ENCODE measurements around the gene ANKLE1.
"Not testable (repeated sequence)": the region's sequence is repeated elsewhere in the genome, so short reads cannot be mapped to it uniquely, and the experiment has no call there.

ANKLE1 gene

DNA sequence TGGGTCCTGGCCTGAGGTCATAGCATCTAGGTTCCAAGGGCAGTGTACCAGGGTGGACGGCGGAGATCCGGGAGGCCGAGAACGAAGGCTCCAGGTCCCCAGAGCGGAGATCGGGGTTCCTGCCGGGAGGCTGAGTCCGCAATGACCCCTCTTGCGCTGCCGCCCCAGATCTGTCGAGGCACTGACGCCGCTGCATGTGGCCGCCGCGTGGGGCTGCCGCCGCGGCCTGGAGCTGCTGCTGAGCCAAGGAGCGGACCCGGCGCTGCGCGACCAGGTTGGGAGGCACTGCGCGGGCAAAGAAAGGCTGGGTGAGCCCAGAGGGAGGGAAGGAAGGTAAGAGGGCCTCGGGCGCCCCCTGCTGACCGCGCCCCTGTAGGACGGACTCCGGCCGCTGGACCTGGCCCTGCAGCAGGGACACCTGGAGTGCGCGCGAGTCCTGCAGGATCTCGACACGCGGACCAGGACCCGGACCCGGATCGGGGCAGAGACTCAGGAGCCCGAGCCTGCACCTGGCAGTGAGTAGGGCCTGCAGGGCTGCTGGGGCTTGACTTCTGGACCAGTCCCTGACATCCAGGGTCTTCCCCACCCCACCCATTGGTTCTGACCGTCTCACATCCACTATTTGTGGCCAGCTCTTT is 906 bp downstream of the ANKLE1 start:
- DNase-seq (ENCODE audit: low spot score) = peak; percentile 88

DNA sequence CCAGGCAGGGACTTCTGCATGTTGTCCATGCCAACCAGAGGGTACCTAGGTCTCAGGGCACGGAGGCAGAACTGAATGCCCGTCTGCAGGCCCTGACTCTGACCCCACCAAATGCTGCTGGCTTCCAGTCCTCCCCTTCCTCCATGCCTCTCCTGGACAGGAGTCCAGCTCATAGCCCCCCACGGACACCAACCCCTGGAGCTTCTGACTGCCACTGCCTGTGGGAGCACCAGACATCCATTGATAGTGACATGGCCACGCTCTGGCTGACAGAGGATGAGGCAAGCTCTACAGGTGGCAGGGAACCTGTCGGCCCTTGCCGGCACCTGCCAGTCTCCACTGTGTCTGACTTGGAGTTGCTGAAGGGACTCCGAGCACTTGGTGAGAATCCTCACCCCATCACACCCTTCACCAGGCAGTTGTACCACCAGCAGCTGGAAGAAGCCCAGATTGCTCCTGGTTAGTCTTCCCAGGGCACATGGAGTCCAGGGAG is 1.8 kb downstream of the ANKLE1 start:
- DNase-seq (ENCODE audit: low spot score) = no peak

DNA sequence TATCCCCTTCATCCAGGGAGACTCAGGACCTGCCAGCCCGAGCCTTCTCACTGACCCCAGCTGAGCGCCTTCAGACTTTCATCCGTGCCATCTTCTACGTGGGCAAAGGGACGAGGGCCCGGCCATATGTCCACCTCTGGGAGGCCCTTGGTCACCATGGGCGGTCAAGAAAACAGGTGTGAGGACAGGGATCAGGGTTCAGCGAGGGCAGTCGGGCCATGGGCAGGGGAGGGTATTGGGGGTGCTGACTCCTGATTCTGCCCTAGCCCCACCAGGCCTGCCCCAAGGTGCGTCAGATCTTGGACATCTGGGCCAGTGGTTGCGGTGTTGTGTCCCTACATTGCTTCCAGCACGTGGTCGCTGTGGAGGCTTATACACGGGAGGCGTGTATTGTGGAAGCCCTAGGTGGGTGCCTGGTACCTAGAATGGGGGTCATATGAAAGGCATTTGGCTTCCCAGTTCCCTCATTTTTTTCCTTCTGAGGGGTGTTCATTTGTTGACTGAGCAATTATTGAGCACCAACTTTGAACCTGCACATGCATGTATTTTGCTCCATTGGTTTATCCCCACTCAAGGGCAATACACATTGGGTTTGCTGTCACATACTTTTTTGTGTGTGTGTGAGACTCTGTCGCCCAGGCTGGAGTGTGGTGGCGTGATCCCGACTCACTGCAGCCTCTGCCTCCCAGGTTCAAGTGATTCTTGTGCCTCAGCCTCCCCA is 3.9 kb downstream of the ANKLE1 start:
- no peak for DNase-seq (ENCODE audit: low spot score)

DNA sequence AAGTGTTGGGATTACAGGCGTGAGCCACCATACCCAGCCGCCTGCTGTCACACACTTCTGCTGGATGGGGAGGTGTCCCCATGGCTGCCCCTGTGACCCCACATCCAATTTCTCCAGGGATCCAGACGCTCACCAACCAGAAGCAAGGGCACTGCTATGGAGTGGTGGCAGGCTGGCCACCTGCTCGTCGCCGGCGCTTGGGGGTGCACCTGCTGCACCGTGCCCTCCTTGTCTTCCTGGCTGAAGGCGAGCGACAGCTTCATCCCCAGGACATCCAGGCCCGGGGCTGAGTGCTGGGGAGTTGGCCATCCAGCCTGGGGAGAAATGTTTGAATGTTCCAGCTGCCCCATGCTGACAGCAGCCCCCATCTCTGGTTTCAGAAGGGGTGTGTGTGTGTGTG is 4.6 kb downstream of the ANKLE1 start:
- DNase-seq (ENCODE audit: low spot score) = no peak

DNA sequence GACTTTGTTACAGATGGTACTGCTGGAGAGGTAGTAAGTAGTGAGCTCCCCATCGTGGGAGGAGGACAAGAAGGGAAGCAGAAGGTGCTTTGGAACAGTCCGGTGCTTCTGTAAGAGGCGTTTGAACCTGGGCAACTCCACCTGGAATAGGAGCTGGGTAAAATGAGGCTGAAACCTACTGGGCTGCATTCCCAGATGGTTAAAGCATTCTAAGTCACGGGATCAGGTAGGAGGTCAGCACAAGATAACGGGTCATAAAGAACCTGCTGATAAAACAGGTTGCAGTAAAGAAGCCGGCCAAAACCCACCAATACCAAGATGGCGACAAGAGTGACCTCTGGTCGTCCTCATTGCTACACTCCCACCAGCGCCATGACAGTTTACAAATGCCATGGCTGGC is 5.1 kb downstream of the ANKLE1 start:
- DNase-seq (ENCODE audit: low spot score) = no peak

DNA sequence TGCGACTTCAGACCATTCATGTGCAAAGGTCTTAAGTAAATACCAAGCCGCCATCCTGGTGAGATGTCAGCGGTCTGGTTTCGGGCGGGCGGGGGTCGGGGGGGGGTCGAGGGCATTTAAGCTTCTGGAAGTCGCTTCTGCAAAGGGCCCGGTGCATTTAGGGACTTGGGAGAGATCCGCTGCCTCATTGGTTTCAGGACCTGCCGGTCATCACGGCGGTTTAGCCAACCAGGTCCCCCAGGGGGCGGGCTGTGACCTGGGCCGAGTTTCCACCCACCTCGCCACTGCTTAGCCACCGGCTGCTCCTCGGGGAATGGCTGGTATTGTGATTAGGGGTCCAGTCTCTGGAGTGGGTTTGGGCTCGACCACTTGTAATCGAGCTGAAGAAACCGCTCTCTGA is 7.8 kb downstream of the ANKLE1 start:
- no peak for DNase-seq (ENCODE audit: low spot score)

DNA sequence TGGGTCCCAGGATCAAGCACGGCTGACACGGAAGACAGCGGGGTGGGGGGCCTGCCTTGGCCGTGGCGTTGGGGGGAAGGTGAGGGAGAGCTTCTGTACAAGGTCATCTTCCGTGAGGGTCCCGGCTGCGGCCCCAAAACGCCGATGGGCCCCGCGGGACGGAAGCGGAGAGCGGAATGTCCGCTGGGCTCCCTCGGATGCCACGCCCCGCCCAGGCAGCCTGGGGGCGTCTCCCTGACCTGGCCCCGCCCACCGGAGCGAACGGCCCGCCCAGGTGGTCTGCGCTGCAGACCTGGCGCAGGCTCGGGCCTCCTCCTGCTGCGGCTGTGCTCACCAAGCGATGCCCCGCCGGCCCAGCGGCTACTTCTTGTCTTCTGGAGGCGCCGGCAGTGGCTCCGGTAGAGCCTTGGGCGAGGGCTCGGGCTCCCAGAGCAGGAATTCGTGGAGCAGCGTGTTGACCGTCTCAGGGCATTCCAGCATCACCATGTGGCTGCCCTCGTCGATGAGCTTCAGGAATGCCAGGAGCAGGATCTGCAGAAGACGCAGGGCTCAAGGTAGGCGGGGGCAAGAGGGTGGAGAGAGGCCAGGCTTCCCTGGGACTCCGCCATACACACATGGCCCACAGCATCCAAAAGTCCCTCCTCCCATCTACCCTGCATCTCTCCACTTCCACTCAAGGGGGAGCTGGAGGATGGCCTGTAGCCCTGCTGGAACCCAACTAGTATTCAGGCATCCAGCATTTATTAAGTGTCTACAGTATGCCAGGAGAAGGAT is 10.8 kb downstream of the ANKLE1 start:
- DNase-seq (ENCODE audit: low spot score) = peak; percentile 82

DNA sequence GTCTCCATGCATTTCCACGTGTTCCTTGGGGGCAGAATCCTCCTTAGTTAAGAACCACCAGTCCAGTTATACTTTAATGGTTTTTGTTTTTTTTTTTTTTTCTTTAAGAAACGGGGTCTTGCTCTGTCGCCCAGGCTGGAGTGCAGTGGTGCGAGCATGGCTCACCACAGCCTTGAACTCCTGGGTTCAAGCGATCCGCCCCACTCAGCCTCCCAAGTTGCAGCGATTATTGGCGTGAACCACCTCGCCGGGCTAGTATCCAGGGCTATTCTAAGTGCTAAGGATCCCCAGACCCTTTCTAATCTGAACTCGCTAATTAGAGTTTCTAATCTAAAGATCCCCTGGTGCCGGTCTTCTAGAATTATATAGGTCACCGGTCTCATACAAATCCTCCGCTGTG is 11.9 kb downstream of the ANKLE1 start:
- no peak for DNase-seq (ENCODE audit: low spot score)

DNA sequence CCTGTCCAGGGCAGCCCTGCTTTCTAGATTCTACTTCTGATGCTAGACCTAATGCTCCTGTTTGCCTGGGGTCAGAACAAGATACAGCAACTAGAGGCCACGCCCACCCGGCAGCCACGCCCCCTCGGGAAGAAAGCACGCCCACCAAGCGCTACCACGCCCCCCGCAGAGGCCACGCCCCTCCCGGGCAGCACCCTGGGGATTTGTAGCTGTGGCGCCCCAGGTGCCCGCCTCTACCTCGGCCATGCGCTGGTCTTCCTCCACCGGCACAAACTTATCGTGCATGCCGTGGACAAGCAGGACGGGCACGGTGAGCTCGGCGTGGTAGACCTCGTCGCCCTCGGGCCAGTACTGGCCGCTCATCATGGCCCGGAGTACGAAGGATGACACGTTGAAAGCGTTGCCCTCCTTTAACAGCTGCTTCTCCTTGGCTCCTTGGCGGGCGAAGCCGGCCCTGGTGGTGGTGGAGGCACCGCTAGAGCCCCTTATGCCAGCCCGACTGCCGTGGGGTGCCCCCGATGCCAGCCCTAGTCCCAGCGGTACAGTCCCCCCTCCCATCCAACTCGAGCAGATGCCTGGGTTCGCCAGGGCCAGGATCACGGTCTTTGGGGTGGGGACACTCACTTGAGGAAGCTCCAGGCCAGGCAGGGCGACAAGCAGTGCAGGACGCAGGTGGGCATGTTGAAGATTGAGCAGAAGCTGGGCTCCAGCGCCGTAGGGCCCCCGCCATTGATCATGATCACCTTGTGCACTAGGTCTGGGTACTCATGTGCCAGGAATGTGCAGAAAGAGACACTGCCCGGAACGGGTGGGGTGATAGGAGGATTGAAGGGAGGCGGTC is 12.6 kb downstream of the ANKLE1 start:
- DNase-seq (ENCODE audit: low spot score) = no peak

DNA sequence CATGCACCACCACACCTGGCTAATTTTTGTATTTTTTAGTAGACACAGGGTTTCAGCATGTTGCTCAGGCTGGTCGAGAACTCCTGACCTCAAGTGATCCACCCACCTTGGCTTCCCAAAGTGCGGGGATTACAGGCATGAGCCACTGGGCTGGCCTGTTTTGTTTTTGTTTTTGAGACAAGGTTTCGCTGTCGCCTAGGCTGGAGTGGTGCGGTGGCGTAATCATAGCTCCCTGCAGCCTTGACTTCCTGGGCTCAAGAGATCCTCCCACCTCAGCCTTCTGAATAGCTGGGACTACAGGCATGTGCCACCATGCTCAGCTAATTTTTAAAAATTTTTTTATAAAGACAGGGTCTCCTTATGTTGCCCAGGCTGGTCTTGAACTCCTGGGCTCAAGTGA is 13.8 kb downstream of the ANKLE1 start:
- not testable (repeated sequence) for DNase-seq (ENCODE audit: low spot score)

DNA sequence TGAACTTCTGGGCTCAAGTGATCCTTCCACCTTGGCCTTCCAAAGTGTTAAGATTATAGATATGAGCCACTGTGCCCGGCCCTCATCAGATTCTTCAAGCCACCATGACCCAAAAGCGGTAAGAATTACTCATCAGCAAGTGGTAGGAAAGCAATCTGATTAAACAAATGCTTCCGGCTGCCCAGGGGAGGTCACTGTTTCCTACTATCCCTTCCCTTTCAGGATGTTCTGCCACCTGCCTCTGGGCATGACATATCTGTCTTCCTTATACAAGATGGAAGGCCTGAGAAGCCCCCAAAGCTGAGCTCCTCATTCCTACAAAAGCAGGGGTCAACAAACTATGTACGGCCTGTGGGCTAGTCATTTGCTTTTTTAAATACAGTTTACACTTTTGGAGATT is 14.6 kb downstream of the ANKLE1 start:
- no peak for DNase-seq (ENCODE audit: low spot score)

DNA sequence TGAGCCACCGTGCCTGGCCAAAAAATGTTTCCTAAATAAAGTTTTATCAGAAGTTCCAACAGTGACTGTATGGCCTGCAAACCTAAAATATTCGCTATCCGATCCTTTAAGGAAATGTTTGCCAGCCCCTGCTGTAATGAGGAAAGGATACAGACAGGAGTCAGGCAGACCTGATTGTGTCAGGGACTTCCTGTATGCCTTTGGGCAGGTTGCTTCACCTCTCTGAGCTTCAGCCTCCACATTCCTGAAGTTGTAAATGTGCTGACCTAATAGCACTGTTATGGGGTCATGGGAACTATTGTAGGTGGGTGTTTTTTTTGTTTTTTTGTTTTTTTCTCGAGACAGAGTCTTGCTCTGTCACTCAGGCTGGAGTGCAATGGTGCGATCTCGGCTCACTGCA is 15.3 kb downstream of the ANKLE1 start:
- DNase-seq (ENCODE audit: low spot score) = no peak

DNA sequence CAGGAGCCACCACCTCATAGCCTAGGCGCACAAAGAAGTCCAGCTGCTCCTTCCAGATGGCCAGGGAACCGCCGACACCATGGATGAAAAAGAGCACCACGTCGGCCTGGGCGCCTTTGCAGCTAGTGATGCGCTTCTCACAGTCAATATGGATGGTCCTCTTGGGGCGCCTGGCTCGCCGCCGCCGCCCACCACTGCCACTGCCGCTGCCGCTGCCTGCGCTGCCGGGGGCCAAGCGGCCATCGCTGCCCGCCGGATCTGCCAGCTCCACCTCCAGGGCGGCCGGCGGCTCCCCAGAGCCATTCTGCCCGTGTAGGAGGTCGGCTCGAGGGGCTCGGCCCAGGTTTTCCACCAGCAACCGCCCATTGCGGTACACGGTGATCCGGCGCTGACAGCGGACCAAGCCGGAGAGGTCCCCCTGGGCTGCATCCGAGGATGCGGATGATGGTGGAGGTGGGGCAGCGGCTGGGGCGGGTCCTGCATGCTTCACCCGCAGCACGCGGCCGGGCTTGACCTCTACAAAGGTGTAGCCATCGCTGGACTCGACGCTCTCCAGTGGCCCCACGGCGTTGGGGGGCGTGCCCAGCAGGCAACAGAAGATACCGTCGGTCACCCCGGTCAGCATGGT is 19.4 kb downstream of the ANKLE1 start:
- no peak for DNase-seq (ENCODE audit: low spot score)

DNA sequence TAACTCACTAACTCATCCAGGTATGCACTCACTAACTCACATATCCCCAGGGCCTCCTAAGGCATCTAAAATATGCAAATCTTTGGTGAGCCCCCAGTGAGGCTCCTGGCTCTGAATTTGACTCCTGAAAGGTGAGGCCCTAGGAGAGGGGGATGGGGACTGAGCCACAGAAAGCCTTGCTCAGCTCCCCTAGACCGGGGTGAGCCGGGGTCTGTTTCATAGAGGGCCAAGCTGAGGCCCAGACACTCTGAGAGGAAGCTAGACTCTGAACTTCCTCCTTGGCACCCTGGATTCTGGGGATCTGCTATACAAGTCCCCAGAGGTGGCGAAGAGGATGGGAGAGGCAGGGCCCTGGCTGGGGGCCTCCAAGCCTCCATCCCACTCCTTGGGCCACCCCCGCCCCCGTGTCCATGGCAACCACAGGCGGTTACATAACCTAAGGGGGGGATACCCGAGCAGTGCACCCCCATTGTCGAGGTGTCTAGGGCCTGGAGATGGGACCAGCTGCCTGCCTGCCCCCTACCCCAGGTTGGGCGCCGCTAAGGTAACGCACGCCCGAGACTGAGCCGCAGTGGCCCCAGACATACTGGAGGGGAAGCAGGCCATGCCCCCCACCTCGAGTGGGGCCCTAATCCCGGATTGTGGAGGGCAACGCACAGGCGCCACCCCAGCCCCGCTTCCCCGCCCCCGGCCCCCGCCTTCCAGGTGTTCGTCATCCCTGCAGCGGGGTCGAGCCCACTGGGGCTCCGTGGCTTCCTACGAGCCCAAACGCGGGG is 20.9 kb downstream of the ANKLE1 start:
- DNase-seq (ENCODE audit: low spot score) = no peak

DNA sequence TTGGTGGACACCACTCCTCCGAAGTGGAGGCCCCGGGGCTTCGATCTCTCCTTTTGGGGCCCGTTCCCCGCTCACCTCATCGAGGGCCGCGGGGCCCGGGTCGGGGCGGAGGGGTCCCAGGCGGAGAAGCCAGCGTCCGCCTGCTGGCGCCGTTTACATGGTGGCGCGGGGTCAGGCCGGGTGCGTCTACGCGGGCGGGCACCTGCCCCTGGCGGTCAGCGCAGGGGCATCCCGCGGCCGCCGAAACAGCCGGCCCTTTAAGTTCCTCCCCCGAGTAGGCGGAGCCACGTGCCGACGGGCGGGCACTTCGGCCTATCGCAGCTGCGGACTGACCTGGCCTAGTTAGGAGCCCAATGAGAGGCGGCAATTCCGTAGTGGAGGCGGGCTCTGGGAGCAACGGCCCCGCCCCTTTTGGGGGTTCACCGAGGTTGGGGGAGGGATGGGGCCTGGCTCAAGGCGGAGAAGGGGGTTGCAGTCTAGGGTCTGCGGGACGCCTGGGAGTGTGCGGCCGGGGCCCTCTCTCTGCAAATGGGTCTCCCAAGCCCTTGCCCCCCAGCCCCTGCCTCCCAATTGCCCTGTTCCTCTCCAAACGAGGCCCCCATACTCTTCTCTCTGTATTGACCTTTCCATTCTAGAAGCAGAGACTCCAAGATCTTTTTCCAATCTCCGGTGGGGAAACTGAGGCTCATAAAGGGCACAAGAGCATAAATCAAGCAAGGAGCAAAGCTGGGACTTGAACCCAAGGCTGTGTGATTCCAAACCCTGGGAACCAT is 21.7 kb downstream of the ANKLE1 start, which contains the start of gene ABHD8:
ABHD8 (minus strand) TSS at position 259 of the 773 bp plus-strand sequence. CDS start 1,809 bp downstream, outside the sequence.
- peak; percentile 97 for DNase-seq (ENCODE audit: low spot score)

DNA sequence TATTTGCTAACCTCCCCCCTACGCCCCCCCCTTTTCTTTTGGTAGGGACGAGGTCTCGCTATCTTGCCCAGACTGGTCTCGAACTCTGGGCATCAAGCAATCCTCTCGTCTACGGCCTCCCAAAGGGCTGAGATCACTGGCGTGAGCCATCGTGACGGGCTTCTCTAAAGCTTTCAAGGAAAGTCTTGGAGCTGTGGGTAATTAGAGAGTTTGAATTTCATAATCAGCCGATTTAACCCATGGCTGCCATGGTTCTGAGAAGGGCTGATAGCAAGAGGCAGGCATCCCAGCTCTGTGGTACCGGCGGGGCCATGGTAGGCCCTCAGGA is 22.2 kb downstream of the ANKLE1 start:
- no peak for DNase-seq (ENCODE audit: low spot score)

DNA sequence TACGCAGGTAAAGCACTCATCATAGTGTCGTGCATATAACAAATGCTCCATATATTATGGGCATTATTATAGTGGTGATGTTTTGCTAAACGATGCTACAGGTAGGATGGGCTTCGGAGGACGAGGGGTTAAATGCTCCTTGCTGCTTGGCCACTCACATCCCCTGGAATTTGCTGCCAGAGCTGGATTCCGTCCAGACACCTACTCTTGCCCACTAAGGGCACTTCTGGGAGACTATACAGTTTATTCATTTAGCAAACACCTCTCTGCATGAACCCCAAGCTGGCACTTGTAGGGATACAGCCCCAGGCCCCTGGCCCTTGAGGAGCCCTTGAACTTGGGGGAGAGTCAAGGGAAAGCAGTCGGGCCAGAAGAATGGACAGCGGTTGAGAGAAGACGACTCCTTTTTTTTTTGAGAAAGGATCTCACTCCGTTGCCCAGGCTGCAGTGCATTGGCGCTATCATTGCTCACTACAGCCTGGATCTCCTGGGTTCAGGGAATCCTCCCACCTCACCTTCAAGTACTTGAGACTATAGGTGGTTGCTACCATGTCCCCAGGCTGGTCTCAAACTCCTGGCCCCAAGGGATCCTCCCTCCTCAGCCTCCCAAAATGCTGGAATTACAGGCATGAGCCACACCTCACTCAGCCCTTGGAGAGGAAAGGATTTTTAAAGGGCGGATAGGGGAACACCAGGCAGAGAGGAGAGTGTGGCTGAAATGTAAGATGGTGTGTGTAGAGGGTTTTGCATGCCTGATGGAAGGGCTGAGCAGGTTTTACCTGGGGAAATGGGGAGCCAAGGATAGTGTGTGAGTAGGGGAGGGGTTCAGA is 22.9 kb downstream of the ANKLE1 start:
- no peak for DNase-seq (ENCODE audit: low spot score)

DNA sequence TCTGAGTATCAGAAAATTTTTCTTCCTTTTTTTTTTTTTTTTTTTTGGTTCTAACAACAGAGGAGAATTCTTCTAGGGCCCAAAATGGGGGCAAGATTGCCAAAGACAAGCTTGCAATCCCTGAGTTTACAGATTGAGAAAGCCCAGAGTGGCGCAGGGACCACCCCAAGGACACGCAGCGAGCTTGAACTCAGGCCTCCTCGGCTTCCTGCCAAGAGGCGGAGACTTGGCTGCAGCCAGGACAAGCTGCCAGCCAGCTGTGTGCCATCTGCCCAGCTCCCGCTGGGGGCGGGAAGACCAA is 23.5 kb downstream of the ANKLE1 start:
- no peak for DNase-seq (ENCODE audit: low spot score)
